GM19193 (cell line): ENCODE measurements around the gene PSMD12.

Source experiments
- POLR2A ChIP-seq: IDR thresholded peaks from 4 replicates; pipeline ENCODE4 v1.6.1; 2011; ENCODE audit not compliant: insufficient read depth, insufficient read length; ENCODE audit errors: extremely low read depth

Gene PSMD12

DNA sequence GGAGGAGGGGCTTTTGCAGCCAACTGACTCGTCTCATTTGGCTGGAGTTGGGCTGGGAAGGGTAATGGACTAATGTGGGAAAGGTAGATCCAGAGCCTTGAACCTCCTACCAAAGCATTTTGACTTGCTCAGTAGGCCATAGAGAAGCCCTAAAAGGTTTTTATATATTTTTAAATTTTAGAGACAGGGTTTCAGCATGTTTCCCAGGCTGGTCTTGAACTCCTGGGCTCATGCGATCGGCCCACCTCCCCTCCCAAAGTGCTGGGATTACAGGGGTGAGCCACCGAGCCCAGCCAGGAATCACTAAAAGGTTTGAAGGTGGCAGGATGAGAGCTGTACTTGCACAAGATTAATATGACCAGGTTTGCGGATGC is 8.7 kb upstream of the PSMD12 start:
- no peak for TF ChIP-seq POLR2A

DNA sequence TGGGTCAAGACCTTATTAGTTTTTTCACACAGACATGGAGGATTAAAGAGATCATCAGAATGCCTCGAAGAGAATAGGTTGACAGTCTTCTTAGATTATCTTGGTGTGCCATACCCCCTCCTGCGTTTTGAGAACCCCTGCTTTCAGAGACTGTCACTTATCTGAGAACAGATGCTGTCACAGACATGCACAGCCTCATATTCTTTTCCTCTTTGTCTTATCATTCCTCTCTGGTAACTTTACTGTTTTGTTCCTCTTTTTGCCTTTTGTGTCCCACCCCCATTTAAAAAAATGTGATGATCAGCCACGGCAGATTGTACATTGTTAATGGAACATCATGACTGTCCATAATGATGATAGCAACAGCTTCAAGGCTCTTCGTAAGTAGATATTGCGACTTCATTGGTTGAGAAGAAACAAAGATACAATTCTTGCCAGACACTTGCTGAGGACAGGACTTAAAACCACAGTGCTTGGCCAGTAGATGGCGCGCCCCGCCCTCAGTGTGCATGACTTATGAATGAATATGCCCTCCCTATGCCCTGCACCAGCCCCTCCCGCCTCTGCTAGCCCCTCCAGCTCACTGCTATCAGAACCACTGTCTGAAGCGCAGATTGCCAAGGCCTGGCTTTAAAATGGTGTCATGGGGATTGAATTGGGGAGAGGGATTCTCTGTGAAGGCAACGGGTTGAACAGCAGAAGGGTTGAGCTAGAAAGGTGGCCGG is 8.1 kb upstream of the PSMD12 start:
- TF ChIP-seq POLR2A = no peak

DNA sequence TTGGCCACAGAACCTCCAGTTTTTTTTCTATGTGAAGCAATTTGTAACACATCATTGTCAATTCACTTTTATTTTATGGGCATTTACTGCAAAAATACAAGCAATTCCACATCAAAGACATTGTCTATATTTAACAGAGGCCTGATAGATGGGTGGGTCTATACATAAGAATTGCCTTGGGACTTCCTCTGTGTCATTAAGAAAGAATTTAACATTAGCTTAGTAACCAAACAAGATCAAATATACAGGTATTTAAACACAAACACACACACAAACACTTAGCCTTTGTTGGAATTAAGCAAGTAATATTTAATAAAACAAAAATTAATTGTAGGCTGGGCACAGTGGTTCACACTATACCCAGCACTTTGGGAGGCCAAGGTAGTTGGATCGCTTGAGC is 6.4 kb upstream of the PSMD12 start:
- no peak for TF ChIP-seq POLR2A

- no peak for TF ChIP-seq POLR2A
Observed at GRCh38 chr17:67369676-67370075, 3.3 kb upstream of the PSMD12 start.

- no peak for TF ChIP-seq POLR2A
Observed at GRCh38 chr17:67365738-67366192, 612 bp downstream of the PSMD12 start.

DNA sequence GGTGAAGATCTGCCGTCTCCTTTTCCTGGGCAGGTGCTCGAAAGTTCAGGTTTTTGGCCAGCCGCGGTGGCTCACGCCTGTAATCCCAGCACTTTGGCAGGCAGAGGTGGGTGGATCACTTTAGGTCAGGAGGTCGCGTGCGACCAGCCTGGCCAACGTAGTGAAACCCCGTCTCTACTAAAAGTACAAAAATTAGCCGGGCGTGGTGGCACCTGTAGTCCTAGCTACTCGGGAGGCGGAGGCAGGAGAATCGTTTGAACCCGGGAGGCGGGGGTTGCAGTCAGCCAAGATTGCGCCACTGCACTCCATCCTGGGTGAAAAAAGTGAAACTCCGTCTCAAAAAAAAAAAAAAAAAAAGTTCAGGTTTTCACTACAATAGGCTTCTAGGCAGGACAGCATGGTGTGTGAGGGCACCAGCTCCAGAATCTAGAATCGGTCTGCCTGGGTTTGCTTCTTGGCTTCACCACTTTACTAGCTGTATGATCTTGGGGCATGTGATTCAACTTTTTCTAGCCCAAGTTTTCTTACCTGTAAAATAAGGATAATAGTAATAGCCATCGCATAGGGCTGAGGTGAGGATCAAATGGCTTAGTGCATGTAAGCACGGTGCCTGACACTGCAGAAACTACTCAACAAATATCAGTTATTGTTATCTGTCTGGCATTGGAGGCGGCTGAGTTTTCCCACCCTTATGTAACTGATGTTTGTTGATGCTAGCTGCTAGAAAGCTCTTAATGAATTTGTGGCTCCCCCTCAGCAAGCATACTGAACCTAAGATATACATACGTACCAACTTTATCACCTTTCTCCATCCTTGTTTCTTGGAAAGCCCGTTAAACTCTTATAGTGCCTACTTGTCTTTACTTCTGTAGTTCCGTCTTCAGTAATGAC is 1.3 kb downstream of the PSMD12 start:
- no peak for TF ChIP-seq POLR2A

DNA sequence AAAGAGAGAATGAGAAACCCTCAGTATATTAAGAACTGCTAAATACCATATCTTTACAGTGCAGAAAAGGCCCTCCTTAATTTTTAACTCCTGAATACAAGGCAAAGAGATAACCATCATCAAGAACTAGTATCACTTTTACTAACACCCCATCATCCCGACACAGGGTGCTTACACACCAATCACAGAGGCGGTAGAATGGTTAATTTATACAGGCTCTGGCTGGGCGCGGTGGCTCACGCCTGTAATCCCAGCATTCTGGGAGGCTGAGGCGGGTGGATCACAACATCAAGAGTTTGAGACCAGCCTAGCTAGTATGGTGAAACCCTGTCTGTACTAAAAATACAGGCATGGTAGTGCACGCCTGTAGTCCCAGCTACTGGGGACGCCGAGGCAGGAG is 4.2 kb downstream of the PSMD12 start:
- TF ChIP-seq POLR2A = no peak

GRCh38 chr17:67360880-67361279 is 5.5 kb downstream of the PSMD12 start:
- no peak for TF ChIP-seq POLR2A

- TF ChIP-seq POLR2A = no peak
Observed at GRCh38 chr17:67359960-67360791, 6.2 kb downstream of the PSMD12 start.

DNA sequence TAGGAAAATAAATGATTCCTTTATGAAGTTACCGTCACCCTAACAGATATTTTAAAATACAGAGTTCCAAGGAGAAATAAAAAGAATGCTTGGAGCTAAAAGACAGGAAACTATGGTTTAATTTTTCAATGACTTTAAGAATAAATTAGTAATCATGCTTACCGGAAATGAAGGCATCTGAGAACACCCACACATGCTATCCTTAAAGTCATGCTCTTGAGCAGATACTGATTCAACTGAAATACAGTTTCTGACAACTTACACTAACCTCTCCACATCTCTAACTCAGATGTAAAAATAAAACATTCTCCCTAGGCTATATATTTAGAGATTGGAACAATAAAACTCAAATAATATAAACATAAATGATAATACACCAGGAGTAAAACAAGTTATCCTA is 7.8 kb downstream of the PSMD12 start:
- no peak for TF ChIP-seq POLR2A

DNA sequence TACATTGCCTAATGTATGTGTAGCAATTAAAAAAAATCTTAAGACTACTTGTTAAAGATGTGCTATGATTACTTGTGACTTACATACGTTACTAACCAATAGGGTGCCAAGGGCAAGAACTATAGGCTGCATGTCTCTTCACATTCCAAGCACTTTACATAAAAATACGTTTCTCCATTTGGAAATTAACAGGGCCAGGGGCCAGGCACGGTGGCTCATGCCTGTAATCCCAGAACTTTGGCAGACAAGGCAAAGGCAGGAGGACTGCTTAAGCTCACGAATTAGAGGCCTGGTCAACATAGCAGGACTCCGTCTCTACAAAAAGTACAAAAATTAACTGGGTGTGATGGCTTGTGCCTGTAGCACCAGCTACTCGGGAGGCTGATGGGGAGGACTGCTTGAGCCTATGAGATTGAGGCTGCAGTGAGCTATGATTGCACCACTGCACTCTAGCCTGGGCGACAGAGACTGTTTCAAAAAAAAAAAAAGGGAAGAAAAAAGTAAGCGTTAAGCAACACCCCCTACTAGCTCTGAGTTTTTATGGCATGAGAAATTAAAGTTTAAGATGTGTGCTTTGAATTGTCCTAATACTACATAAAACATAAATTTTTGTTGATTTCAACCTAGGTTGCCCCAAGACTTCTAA is 12.3 kb downstream of the PSMD12 start:
- TF ChIP-seq POLR2A = no peak

GRCh38 chr17:67353161-67353560 is 13.2 kb downstream of the PSMD12 start:
- TF ChIP-seq POLR2A = no peak

DNA sequence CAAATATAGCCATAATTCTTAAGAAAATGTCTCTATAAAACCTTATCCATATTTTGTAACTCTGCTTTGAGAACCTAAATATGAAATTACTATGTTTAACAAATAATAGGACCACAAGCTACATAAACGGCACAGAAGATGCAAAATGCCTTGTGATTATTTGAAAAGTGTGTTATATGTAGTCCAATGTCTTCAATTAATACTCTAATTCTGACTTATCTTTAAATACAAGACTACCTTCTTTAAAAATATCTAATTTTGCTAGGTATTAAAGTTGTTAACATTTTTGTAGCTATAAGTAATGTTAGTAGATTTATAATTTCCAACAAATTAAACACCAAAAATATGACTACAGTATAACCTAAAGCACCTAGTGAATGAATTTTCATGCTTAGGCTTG is 17.0 kb downstream of the PSMD12 start:
- TF ChIP-seq POLR2A = no peak

DNA sequence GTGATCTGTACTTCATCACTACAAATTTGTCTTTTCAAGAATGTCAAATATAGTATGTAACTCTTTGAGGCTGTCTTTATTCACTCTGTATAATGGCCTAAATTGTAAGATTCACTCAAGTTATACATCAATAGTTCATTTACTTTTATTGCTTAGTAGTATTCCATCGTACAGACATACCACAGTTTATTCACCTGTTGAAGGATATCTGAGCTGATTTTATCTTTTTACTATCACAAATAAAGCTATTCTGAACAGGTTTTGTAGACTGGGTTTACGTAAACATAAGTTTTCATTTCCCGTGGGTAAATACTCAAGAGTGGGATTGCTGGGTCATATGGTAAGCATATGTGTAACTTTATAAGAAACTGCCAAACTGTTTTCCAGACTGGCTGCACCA is 18.6 kb downstream of the PSMD12 start:
- no peak for TF ChIP-seq POLR2A

DNA sequence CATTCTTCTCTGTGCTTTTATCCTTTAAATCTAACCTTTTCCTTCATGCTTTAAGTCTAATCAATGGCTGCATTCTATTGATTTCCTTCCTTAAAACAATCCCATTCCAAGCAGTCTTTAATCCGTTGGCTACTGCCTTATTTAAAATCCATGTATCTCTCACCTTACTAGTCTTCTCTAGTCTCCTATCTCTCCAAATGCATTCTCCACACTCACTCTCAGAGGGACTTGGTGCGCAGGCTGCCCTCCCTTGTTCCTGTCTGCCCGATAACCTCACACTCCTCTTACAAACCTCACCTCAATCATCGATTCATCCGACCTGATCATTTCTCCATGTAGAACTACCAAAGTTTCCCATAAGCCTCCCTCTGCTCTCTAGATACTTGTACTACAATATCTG is 23.1 kb downstream of the PSMD12 start:
- TF ChIP-seq POLR2A = no peak
